ENCODE results near the gene ZNF385A. TPM values are rescaled to one million over a fixed set of nuclear protein-coding genes. Genes with fewer than 3 reads are reported as not detected.

Gene ZNF385A
- total and polyA plus RNA-seq, 4 donors, result 2.5 to 4.0 (median 2.8) TPM

DNA sequence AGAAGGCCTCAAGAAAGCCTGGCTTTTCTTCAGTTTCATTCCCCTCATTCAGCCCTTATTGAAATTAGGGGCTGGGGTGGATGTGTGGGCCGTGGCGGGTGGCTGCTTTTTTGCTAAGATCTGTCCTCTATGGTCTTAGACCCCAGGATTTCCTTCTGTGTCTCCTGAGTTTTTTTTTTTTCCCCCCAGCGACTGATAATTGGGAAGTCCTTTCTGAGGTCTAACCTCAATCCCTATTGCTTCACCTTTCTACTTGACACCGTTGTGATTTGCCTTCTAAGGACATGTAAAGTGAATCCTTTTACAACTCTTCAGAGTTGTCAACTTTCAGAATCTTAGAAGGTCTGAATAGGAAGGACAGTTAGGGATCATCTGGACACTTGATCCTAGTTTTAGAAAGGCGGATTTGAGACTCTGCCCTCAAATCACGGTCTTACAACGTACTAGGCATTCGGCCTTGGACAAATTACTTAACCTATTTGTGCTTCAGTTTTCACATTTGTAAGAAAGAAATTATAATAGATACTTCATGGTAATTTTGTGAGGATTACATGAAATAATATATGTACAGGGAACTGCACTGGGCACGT, 24.7 kb downstream of the ZNF385A start:
- Histone ChIP-seq H3K27ac (ENCODE audit: low read depth in 1 of 2, low read length in 2 of 2) (peak overlapping the region; percentile 76 to 90), H3K9me3 (ENCODE audit: control insufficient read depth in 4 of 4, low read length in 3 of 4) (no peaks in the 10 kb centered on the region), H3K9ac (ENCODE audit: low read depth in 1 of 2, low read length in 2 of 2) (peak overlapping the region; percentile 52 to 81), H3K27me3 (ENCODE audit: control insufficient read depth in 4 of 4, insufficient read depth in 4 of 4, low read length in 3 of 4) (no peaks in the 10 kb centered on the region), H3K4me3 (ENCODE audit: low read depth in 1 of 3, low read length in 3 of 3) (peak overlapping the region; percentile 50 to 63 (median 60)), H3K4me1 (ENCODE audit: control insufficient read depth in 4 of 4, insufficient read depth in 4 of 4, low read length in 3 of 4) (peaks cover 6 to 24% (median 10%) of the 10 kb centered on the region in 4 donors), H3K36me3 (ENCODE audit: control insufficient read depth in 4 of 4, insufficient read depth in 3 of 4, low read depth in 1 of 4, low read length in 3 of 4) (no peaks in the 10 kb centered on the region)
- no peak for TF ChIP-seq JUND (IDR thresholded peaks at IDR 0.05)
- TF ChIP-seq, protein P1, sequence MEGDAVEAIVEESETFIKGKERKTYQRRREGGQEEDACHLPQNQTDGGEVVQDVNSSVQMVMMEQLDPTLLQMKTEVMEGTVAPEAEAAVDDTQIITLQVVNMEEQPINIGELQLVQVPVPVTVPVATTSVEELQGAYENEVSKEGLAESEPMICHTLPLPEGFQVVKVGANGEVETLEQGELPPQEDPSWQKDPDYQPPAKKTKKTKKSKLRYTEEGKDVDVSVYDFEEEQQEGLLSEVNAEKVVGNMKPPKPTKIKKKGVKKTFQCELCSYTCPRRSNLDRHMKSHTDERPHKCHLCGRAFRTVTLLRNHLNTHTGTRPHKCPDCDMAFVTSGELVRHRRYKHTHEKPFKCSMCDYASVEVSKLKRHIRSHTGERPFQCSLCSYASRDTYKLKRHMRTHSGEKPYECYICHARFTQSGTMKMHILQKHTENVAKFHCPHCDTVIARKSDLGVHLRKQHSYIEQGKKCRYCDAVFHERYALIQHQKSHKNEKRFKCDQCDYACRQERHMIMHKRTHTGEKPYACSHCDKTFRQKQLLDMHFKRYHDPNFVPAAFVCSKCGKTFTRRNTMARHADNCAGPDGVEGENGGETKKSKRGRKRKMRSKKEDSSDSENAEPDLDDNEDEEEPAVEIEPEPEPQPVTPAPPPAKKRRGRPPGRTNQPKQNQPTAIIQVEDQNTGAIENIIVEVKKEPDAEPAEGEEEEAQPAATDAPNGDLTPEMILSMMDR (IDR thresholded peaks at IDR 0.05; ENCODE audit: low read depth, low read length, missing input control), result no peak
- TF ChIP-seq, protein P2, sequence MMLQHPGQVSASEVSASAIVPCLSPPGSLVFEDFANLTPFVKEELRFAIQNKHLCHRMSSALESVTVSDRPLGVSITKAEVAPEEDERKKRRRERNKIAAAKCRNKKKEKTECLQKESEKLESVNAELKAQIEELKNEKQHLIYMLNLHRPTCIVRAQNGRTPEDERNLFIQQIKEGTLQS (IDR thresholded peaks at IDR 0.05), result no peak
- no peak for TF ChIP-seq EGR1 (IDR thresholded peaks at IDR 0.05; ENCODE audit: low read depth in 2 of 2)
- no peak for TF ChIP-seq RXRA (IDR thresholded peaks at IDR 0.05)
- TF ChIP-seq, protein P3, sequence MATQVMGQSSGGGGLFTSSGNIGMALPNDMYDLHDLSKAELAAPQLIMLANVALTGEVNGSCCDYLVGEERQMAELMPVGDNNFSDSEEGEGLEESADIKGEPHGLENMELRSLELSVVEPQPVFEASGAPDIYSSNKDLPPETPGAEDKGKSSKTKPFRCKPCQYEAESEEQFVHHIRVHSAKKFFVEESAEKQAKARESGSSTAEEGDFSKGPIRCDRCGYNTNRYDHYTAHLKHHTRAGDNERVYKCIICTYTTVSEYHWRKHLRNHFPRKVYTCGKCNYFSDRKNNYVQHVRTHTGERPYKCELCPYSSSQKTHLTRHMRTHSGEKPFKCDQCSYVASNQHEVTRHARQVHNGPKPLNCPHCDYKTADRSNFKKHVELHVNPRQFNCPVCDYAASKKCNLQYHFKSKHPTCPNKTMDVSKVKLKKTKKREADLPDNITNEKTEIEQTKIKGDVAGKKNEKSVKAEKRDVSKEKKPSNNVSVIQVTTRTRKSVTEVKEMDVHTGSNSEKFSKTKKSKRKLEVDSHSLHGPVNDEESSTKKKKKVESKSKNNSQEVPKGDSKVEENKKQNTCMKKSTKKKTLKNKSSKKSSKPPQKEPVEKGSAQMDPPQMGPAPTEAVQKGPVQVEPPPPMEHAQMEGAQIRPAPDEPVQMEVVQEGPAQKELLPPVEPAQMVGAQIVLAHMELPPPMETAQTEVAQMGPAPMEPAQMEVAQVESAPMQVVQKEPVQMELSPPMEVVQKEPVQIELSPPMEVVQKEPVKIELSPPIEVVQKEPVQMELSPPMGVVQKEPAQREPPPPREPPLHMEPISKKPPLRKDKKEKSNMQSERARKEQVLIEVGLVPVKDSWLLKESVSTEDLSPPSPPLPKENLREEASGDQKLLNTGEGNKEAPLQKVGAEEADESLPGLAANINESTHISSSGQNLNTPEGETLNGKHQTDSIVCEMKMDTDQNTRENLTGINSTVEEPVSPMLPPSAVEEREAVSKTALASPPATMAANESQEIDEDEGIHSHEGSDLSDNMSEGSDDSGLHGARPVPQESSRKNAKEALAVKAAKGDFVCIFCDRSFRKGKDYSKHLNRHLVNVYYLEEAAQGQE (IDR thresholded peaks at IDR 0.05), result no peak
- TF ChIP-seq, protein P4, sequence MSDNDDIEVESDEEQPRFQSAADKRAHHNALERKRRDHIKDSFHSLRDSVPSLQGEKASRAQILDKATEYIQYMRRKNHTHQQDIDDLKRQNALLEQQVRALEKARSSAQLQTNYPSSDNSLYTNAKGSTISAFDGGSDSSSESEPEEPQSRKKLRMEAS (IDR thresholded peaks at IDR 0.05), result no peak
- no peak for TF ChIP-seq NR2F2 (IDR thresholded peaks at IDR 0.05)
- TF ChIP-seq, protein P5, sequence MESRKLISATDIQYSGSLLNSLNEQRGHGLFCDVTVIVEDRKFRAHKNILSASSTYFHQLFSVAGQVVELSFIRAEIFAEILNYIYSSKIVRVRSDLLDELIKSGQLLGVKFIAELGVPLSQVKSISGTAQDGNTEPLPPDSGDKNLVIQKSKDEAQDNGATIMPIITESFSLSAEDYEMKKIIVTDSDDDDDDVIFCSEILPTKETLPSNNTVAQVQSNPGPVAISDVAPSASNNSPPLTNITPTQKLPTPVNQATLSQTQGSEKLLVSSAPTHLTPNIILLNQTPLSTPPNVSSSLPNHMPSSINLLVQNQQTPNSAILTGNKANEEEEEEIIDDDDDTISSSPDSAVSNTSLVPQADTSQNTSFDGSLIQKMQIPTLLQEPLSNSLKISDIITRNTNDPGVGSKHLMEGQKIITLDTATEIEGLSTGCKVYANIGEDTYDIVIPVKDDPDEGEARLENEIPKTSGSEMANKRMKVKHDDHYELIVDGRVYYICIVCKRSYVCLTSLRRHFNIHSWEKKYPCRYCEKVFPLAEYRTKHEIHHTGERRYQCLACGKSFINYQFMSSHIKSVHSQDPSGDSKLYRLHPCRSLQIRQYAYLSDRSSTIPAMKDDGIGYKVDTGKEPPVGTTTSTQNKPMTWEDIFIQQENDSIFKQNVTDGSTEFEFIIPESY (IDR thresholded peaks at IDR 0.05), result no peak
- TF ChIP-seq HNF4G (IDR thresholded peaks at IDR 0.05), result no peak
- no peak for TF ChIP-seq HNF4A (conservative IDR thresholded peaks at IDR 0.05)
- no peak for TF ChIP-seq RAD21 (IDR thresholded peaks at IDR 0.05)
- TF ChIP-seq FOXA2 (IDR thresholded peaks at IDR 0.05), result no peak
- TF ChIP-seq GABPA (IDR thresholded peaks at IDR 0.05 in 1 of 2, conservative IDR thresholded peaks at IDR 0.05 in 1 of 2), result no peak
- WGBS, result 52% methylated on average over 9 of the region's 9 CpGs
- DNase-seq (ENCODE audit: low spot score), result no peak
